HG03064 (cell line): ENCODE results near the gene INPP5D.
"Not testable (repeated sequence)": the region's sequence is repeated elsewhere in the genome, so short reads cannot be mapped to it uniquely, and the experiment has no call there.

ENCODE experiments used
- ATAC-seq: cut with Tn5 transposase; IDR thresholded peaks from one replicate; pipeline ENCODE4 v1.9.1; 2021; ENCODE audit warnings: low read depth; ENCODE audit not compliant: unreplicated experiment

Gene INPP5D

GRCh38 chr2:233089851-233090250, 29.7 kb downstream of the INPP5D start:
- ATAC-seq: no peak

- no peak for ATAC-seq
These were observed 30.7 kb downstream of the INPP5D start for GRCh38 chr2:233090879-233091278.

- ATAC-seq: no peak
These were observed 31.6 kb downstream of the INPP5D start for GRCh38 chr2:233091595-233092375.

- no peak for ATAC-seq
These were observed 32.5 kb downstream of the INPP5D start for GRCh38 chr2:233092432-233093165.

- no peak for ATAC-seq
These were observed 33.0 kb downstream of the INPP5D start for GRCh38 chr2:233093166-233093448.

- no peak for ATAC-seq
These were observed 33.6 kb downstream of the INPP5D start for GRCh38 chr2:233093721-233094120.

- ATAC-seq: no peak
These were observed 34.5 kb downstream of the INPP5D start for GRCh38 chr2:233094614-233095013.

GRCh38 chr2:233096006-233096405, 35.9 kb downstream of the INPP5D start:
- no peak for ATAC-seq

GRCh38 chr2:233098618-233099017, 38.5 kb downstream of the INPP5D start:
- ATAC-seq: no peak

- ATAC-seq: not testable (repeated sequence)
These were observed 39.7 kb downstream of the INPP5D start for GRCh38 chr2:233099820-233100191.

GRCh38 chr2:233100192-233100998, 40.3 kb downstream of the INPP5D start:
- peak; percentile 86 for ATAC-seq

- no peak for ATAC-seq
These were observed 41.0 kb downstream of the INPP5D start for GRCh38 chr2:233101141-233101540.

GRCh38 chr2:233101816-233102215, 41.7 kb downstream of the INPP5D start:
- no peak for ATAC-seq

GRCh38 chr2:233105156-233105895, 45.2 kb downstream of the INPP5D start:
- ATAC-seq: no peak

GRCh38 chr2:233105930-233106329, 45.8 kb downstream of the INPP5D start:
- no peak for ATAC-seq

- no peak for ATAC-seq
These were observed 46.9 kb downstream of the INPP5D start for GRCh38 chr2:233107011-233107410.

- ATAC-seq: no peak
These were observed 47.7 kb downstream of the INPP5D start for GRCh38 chr2:233107831-233108300.

GRCh38 chr2:233108611-233109490, 48.7 kb downstream of the INPP5D start:
- no peak for ATAC-seq

- no peak for ATAC-seq
These were observed 51.3 kb downstream of the INPP5D start for GRCh38 chr2:233111427-233111826.

GRCh38 chr2:233112329-233112728, 52.2 kb downstream of the INPP5D start:
- ATAC-seq: no peak
